NCI-H460 (cell line): ENCODE results near the gene GRIK2. TPM values are rescaled to one million over a fixed set of nuclear protein-coding genes. Genes with fewer than 3 reads are reported as not detected.
"Not testable (repeated sequence)": the region's sequence is repeated elsewhere in the genome, so short reads cannot be mapped to it uniquely, and the experiment has no call there.

Source experiments
- DNase-seq: peaks from one replicate; pipeline ENCODE4 v3.0.0-alpha.2; 2016; ENCODE audit warnings: low read depth; ENCODE audit errors: extremely low read depth
- total RNA-seq: library from RNA; depleted of rRNA; stranded (reverse); fragments of >200 nt; shearing (Covaris generic); gene quantifications from 2 replicates; pipeline ENCODE4 v1.2.3, GENCODE V29; 2014

Gene GRIK2
- total RNA-seq, 1 experiment from 2014 or later: not detected

GRCh38 chr6:101607111-101607690 is 213.7 kb downstream of the GRIK2 start:
- DNase-seq: no peak

- DNase-seq: no peak
These were observed 215.2 kb downstream of the GRIK2 start for GRCh38 chr6:101608703-101609102.

GRCh38 chr6:101613556-101613955 is 220.0 kb downstream of the GRIK2 start:
- DNase-seq: no peak

GRCh38 chr6:101614774-101615173 is 221.3 kb downstream of the GRIK2 start:
- DNase-seq: no peak

- no peak for DNase-seq
These were observed 232.8 kb downstream of the GRIK2 start for GRCh38 chr6:101626269-101626668.

- no peak for DNase-seq
These were observed 237.4 kb downstream of the GRIK2 start for GRCh38 chr6:101630941-101631340.

GRCh38 chr6:101633081-101633480 is 239.6 kb downstream of the GRIK2 start:
- no peak for DNase-seq

- not testable (repeated sequence) for DNase-seq
These were observed 245.4 kb downstream of the GRIK2 start for GRCh38 chr6:101638865-101639264.

- no peak for DNase-seq
These were observed 246.6 kb downstream of the GRIK2 start for GRCh38 chr6:101640131-101640530.

- DNase-seq: no peak
These were observed 252.3 kb downstream of the GRIK2 start for GRCh38 chr6:101645770-101646169.

GRCh38 chr6:101650402-101651100 is 257.0 kb downstream of the GRIK2 start:
- no peak for DNase-seq

GRCh38 chr6:101652079-101652478 is 258.6 kb downstream of the GRIK2 start:
- no peak for DNase-seq

- no peak for DNase-seq
These were observed 261.6 kb downstream of the GRIK2 start for GRCh38 chr6:101655109-101655508.

- DNase-seq: no peak
These were observed 268.8 kb downstream of the GRIK2 start for GRCh38 chr6:101662111-101662897.

- no peak for DNase-seq
These were observed 269.6 kb downstream of the GRIK2 start for GRCh38 chr6:101663100-101663499.

GRCh38 chr6:101666256-101666655 is 272.7 kb downstream of the GRIK2 start:
- DNase-seq: no peak

- DNase-seq: no peak
These were observed 275.1 kb downstream of the GRIK2 start for GRCh38 chr6:101668496-101669030.

GRCh38 chr6:101676187-101676586 is 282.7 kb downstream of the GRIK2 start:
- no peak for DNase-seq

- DNase-seq: no peak
These were observed 289.4 kb downstream of the GRIK2 start for GRCh38 chr6:101682937-101683336.

GRCh38 chr6:101683884-101684283 is 290.4 kb downstream of the GRIK2 start:
- no peak for DNase-seq

GRCh38 chr6:101686653-101687052 is 293.1 kb downstream of the GRIK2 start:
- no peak for DNase-seq
